Measurements from ENCODE around the gene DNAAF8.

The DNAAF8 gene

GRCh38 chr16:4691666-4692412 is 42.5 kb upstream of the DNAAF8 start:
- Histone ChIP-seq H3K23ac (ENCODE audit: low read length in 2 of 2) (no peak overlapping the region), H2BK12ac (ENCODE audit: low read length in 2 of 2) (no peak overlapping the region), H2BK15ac (ENCODE audit: low read depth, poor library complexity, severe bottlenecking) (no peak overlapping the region), H3K79me1 (replicated peaks; ENCODE audit: low read length, poor library complexity, severe bottlenecking) (peaks cover 10% of the 10 kb centered on the region), H3K4me1 (ENCODE audit: control insufficient read depth, insufficient read depth, low read depth, low read length) (peaks cover 32% of the 10 kb centered on the region), H2AFZ (ENCODE audit: low read depth, low read length) (no peak overlapping the region), H3K9me3 (ENCODE audit: control insufficient read depth, low read length) (no peaks in the 10 kb centered on the region), H3K4ac (ENCODE audit: low read depth in 1 of 2, low read length in 2 of 2) (no peak overlapping the region), H3K18ac (ENCODE audit: low read depth in 1 of 2, low read length in 2 of 2) (no peak overlapping the region), H3K14ac (ENCODE audit: low read length in 2 of 2) (no peak overlapping the region), H3K27me3 (ENCODE audit: control insufficient read depth in 1 of 2, insufficient read depth in 1 of 2, low read length in 2 of 2) (no peaks in the 10 kb centered on the region), H3K9ac (ENCODE audit: low read length) (peak overlapping the region; percentile 81), H3K27ac (ENCODE audit: low read length, poor library complexity, severe bottlenecking) (no peak overlapping the region), H3K4me3 (ENCODE audit: insufficient read depth in 1 of 2, low read depth in 1 of 2, low read length in 2 of 2) (no peak overlapping the region), H2BK120ac (ENCODE audit: low read depth, low read length) (no peak overlapping the region), H3K36me3 (ENCODE audit: control insufficient read depth in 1 of 2, insufficient read depth in 2 of 2, low read depth in 1 of 2, low read length in 2 of 2) (peaks cover 31 to 69% of the 10 kb centered on the region in 2 experiments), H4K8ac (ENCODE audit: low read length) (no peak overlapping the region), H2AK5ac (ENCODE audit: low read length, severe bottlenecking) (no peak overlapping the region), H3K4me2 (ENCODE audit: low read length, poor library complexity, severe bottlenecking) (no peak overlapping the region), H2BK5ac (ENCODE audit: low read depth, low read length, poor library complexity, severe bottlenecking) (no peak overlapping the region), H4K91ac (ENCODE audit: low read length) (no peak overlapping the region)
- WGBS = 85% methylated on average over 19 of the region's 20 CpGs
- no peak for DNase-seq

DNA sequence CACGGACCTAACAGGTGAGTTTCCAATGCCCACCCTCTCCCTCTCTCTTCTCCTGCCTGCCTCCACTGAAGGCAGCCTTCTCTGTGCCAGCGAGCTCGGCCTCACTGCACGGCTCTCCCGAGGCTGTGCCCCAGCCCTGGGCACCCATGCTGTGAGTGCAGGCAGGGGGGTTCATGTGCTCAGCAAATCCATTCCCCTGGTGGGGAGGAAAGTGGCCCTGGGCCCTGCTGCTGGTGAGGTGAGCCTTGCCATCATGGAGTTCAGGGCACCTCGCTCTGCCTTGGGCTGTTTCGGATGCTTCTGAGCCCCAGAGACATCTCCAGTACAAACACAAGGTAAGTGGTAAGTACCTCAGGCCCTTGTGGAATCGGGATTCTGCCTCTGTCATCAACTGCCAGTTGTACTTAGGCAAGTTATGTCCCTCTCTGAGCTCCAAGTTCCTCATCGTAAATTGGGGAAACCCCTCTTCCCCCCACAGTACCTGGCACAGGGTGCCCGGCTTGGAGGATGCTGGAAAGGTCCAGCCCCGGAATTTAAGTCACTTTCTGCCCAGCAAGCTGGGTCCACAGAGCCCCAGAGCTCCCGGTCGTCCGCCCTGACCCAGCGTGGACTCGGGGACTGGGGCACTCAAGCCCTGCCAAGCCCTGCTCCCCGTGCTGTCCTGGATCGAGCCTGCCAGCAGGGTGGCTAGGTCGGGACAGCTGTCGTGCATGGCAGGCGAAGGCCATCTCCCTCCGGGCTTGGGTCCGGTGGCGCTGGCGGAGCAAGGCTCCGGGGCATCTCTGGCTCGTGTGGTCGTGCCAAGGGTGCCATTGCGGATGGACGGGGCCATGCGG is 41.7 kb upstream of the DNAAF8 start:
- peak overlapping the region; percentile 72 for H4K91ac ChIP-seq (ENCODE audit: low read length)
- no peak overlapping the region for H3K23ac ChIP-seq (ENCODE audit: low read length in 2 of 2)
- H3K14ac ChIP-seq (ENCODE audit: low read length in 2 of 2) = peak overlapping the region in 1 of 2 experiments; percentile 86
- peak overlapping the region in 1 of 2 experiments; percentile 60 for H3K4ac ChIP-seq (ENCODE audit: low read depth in 1 of 2, low read length in 2 of 2)
- H3K36me3 ChIP-seq (ENCODE audit: control insufficient read depth in 1 of 2, insufficient read depth in 2 of 2, low read depth in 1 of 2, low read length in 2 of 2) = peaks cover 34 to 69% of the 10 kb centered on the region in 2 experiments
- DNase-seq = peak; percentile 8
- H3K9me3 ChIP-seq (ENCODE audit: control insufficient read depth, low read length) = no peaks in the 10 kb centered on the region
- H2BK12ac ChIP-seq (ENCODE audit: low read length in 2 of 2) = peak overlapping the region in 1 of 2 experiments; percentile 4
- peaks cover 11% of the 10 kb centered on the region for H3K79me1 ChIP-seq (replicated peaks; ENCODE audit: low read length, poor library complexity, severe bottlenecking)
- no peak overlapping the region for H2AK5ac ChIP-seq (ENCODE audit: low read length, severe bottlenecking)
- peak overlapping the region; percentile 8 to 64 for H3K18ac ChIP-seq (ENCODE audit: low read depth in 1 of 2, low read length in 2 of 2)
- H4K8ac ChIP-seq (ENCODE audit: low read length) = no peak overlapping the region
- peaks cover 32% of the 10 kb centered on the region for H3K4me1 ChIP-seq (ENCODE audit: control insufficient read depth, insufficient read depth, low read depth, low read length)
- peak overlapping the region; percentile 67 for H3K4me2 ChIP-seq (ENCODE audit: low read length, poor library complexity, severe bottlenecking)
- 37% methylated on average over 31 of the region's 31 CpGs for WGBS
- no peak overlapping the region for H3K27ac ChIP-seq (ENCODE audit: low read length, poor library complexity, severe bottlenecking)
- no peaks in the 10 kb centered on the region for H3K27me3 ChIP-seq (ENCODE audit: control insufficient read depth in 1 of 2, insufficient read depth in 1 of 2, low read length in 2 of 2)
- peak overlapping the region; percentile 61 to 87 for H3K4me3 ChIP-seq (ENCODE audit: insufficient read depth in 1 of 2, low read depth in 1 of 2, low read length in 2 of 2)
- no peak overlapping the region for H2BK120ac ChIP-seq (ENCODE audit: low read depth, low read length)
- peak overlapping the region; percentile 33 for H2AFZ ChIP-seq (ENCODE audit: low read depth, low read length)
- H3K9ac ChIP-seq (ENCODE audit: low read length) = peak overlapping the region; percentile 81
- no peak overlapping the region for H2BK15ac ChIP-seq (ENCODE audit: low read depth, poor library complexity, severe bottlenecking)
- peak overlapping the region; percentile 8 for H2BK5ac ChIP-seq (ENCODE audit: low read depth, low read length, poor library complexity, severe bottlenecking)

DNA sequence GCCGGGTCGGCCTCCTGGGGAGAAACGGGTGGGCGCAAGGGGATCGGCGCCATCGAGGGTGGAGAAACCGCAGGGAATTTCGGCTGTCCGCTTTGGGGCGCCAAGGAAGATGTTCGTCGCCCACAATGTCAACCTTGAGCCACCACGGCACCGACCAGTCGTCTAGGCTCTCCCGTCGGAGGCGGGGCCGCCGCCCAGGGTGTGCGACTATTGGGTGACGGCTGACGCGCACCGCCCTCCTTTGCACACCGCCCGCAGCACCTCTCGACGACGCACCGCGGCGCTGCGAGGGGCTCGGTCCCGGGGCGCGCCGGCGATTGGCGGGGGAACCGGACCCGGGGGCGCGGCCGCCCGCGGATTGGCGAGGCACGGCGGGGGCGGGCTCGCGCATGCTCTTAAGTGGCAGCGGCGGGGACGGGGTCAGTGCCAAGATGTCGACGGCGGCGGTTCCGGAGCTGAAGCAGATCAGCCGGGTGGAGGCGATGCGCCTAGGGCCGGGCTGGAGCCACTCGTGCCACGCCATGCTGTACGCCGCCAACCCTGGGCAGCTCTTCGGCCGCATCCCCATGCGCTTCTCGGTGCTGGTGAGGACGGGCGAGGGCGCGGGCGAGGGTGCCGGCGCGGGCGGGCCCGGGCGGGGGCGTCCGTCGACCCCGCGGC is 40.9 kb upstream of the DNAAF8 start, which contains the start of gene NUDT16L1:
Gene NUDT16L1 (plus strand): TSS at position 267 of the 660 bp plus-strand sequence. CDS start 165 bp downstream, at position 432.
- Histone ChIP-seq H2BK12ac (ENCODE audit: low read length in 2 of 2) (peak within 1 kb of the TSS in 1 of 2 experiments; percentile 76), H3K27ac (ENCODE audit: low read length, poor library complexity, severe bottlenecking) (peak within 1 kb of the TSS; percentile 48), H3K4ac (ENCODE audit: low read depth in 1 of 2, low read length in 2 of 2) (peak within 1 kb of the TSS; percentile 54 to 92), H3K27me3 (ENCODE audit: control insufficient read depth in 1 of 2, insufficient read depth in 1 of 2, low read length in 2 of 2) (no peaks in the 10 kb centered on the region), H3K79me1 (replicated peaks; ENCODE audit: low read length, poor library complexity, severe bottlenecking) (peaks cover 13% of the 10 kb centered on the region), H2AFZ (ENCODE audit: low read depth, low read length) (peak within 1 kb of the TSS; percentile 68), H2BK120ac (ENCODE audit: low read depth, low read length) (no peak within 1 kb of the TSS), H2BK5ac (ENCODE audit: low read depth, low read length, poor library complexity, severe bottlenecking) (peak within 1 kb of the TSS; percentile 8), H3K4me3 (ENCODE audit: insufficient read depth in 1 of 2, low read depth in 1 of 2, low read length in 2 of 2) (peak within 1 kb of the TSS; percentile 89 to 95), H3K9me3 (ENCODE audit: control insufficient read depth, low read length) (no peaks in the 10 kb centered on the region), H2BK15ac (ENCODE audit: low read depth, poor library complexity, severe bottlenecking) (peak within 1 kb of the TSS; percentile 64), H3K36me3 (ENCODE audit: control insufficient read depth in 1 of 2, insufficient read depth in 2 of 2, low read depth in 1 of 2, low read length in 2 of 2) (peaks cover 40 to 69% of the 10 kb centered on the region in 2 experiments), H3K18ac (ENCODE audit: low read depth in 1 of 2, low read length in 2 of 2) (peak within 1 kb of the TSS; percentile 83 to 93), H3K14ac (ENCODE audit: low read length in 2 of 2) (peak within 1 kb of the TSS in 1 of 2 experiments; percentile 97), H2AK5ac (ENCODE audit: low read length, severe bottlenecking) (no peak within 1 kb of the TSS), H3K4me1 (ENCODE audit: control insufficient read depth, insufficient read depth, low read depth, low read length) (peaks cover 32% of the 10 kb centered on the region), H3K4me2 (ENCODE audit: low read length, poor library complexity, severe bottlenecking) (peak within 1 kb of the TSS; percentile 82), H3K23ac (ENCODE audit: low read length in 2 of 2) (peak within 1 kb of the TSS; percentile 70 to 99), H4K8ac (ENCODE audit: low read length) (peak within 1 kb of the TSS; percentile 73), H4K91ac (ENCODE audit: low read length) (peak within 1 kb of the TSS; percentile 90), H3K9ac (ENCODE audit: low read length) (peak within 1 kb of the TSS; percentile 85)
- DNase-seq = peak; percentile 95
- under 1% methylated on average over 69 of the region's 91 CpGs for WGBS
